Measurements from ENCODE around the gene ADAM22. TPM values are rescaled to one million over a fixed set of nuclear protein-coding genes. Genes with fewer than 3 reads are reported as not detected.

The ADAM22 gene
- total and polyA plus RNA-seq, 2 experiments from 2014 or later = 2.7 to 18.7 TPM

- no peak for TF ChIP-seq EZH2phosphoT487 (IDR thresholded peaks at IDR 0.05; ENCODE audit: unreplicated experiment)
- no peak for TF ChIP-seq ZNF114 (CRISPR knock-in tag; IDR thresholded peaks at IDR 0.05)
- TF ChIP-seq CREB1 (CRISPR knock-in tag; IDR thresholded peaks at IDR 0.05; ENCODE audit: low read depth) = no peak
- no peak for TF ChIP-seq EZH2 (IDR thresholded peaks at IDR 0.05; ENCODE audit: low read depth, unreplicated experiment)
- no peak for TF ChIP-seq ZNF462 (CRISPR knock-in tag; IDR thresholded peaks at IDR 0.05)
- no peak for TF ChIP-seq STAT1 (IDR thresholded peaks at IDR 0.05; ENCODE audit: unreplicated experiment)
- TF ChIP-seq POLR2AphosphoS5 (IDR thresholded peaks at IDR 0.05; ENCODE audit: low read depth) = no peak
- TF ChIP-seq ZNF331 (CRISPR knock-in tag; IDR thresholded peaks at IDR 0.05; ENCODE audit: low read depth) = no peak
- TF ChIP-seq CTCF (conservative IDR thresholded peaks at IDR 0.05; ENCODE audit: low read depth in 2 of 2) = no peak
- TF ChIP-seq NANOG (IDR thresholded peaks at IDR 0.05; ENCODE audit: borderline replicate concordance) = no peak
- TF ChIP-seq REST (IDR thresholded peaks at IDR 0.05; ENCODE audit: unreplicated experiment) = no peak
- no peak for TF ChIP-seq ETS1 (IDR thresholded peaks at IDR 0.05)
Measured at GRCh38 chr7:88101769-88102168, 167.7 kb downstream of the ADAM22 start.

More at GRCh38 chr7:88101769-88102168, 167.7 kb downstream of the ADAM22 start:
- H2AFZ ChIP-seq = no peak overlapping the region
- H3K4me3 ChIP-seq = no peak overlapping the region
- H3K9me3 Mint-ChIP-seq = no peaks in the 10 kb centered on the region
- H3F3A ChIP-seq (replicated peaks; ENCODE audit: low read depth) = no peaks in the 10 kb centered on the region
- H3K9me2 ChIP-seq (ENCODE audit: insufficient read depth) = no peaks in the 10 kb centered on the region
- H3K27ac Mint-ChIP-seq = no peak overlapping the region
- DNase-seq (ENCODE audit: low spot score) = no peak
- H3K4me1 ChIP-seq (ENCODE audit: insufficient read depth) = peaks cover 16% of the 10 kb centered on the region
- no peaks in the 10 kb centered on the region for H3K27me3 ChIP-seq (ENCODE audit: insufficient read depth)
- H3K4me2 ChIP-seq = peak overlapping the region; percentile 17; the same call in 1 of the 2 replicates
- peaks cover 31% of the 10 kb centered on the region for H3K4me1 Mint-ChIP-seq
- no peaks in the 10 kb centered on the region for H4K20me1 ChIP-seq (replicated peaks; ENCODE audit: insufficient read depth)
- H3K27ac ChIP-seq (ENCODE audit: low read depth) = peak overlapping the region; percentile 39; the same call in 1 of the 2 replicates
- H3K36me3 Mint-ChIP-seq (ENCODE audit: low read depth) = no peaks in the 10 kb centered on the region
- no peak overlapping the region for H3K4me3 Mint-ChIP-seq
- H3K79me2 ChIP-seq (replicated peaks; ENCODE audit: insufficient read depth) = no peaks in the 10 kb centered on the region
- H3K36me3 ChIP-seq (ENCODE audit: insufficient read depth) = no peaks in the 10 kb centered on the region
- peak; percentile 53 for ATAC-seq
- H3K27me3 Mint-ChIP-seq (ENCODE audit: insufficient read depth, low read depth, poor library complexity) = no peaks in the 10 kb centered on the region

Data from GM23338 (cell line).